Astrocyte (in vitro differentiated cells and primary cell): ENCODE data around the gene MAGI1. TPM values are rescaled to one million over a fixed set of nuclear protein-coding genes. Genes with fewer than 3 reads are reported as not detected.

Source experiments
- DNase-seq: peaks from one replicate; pipeline ENCODE4 v3.0.0-alpha.2; 2010; ENCODE audit warnings: low read depth
- FAIRE-seq: peaks from 2 replicates; lab custom pipeline; 2011; peaks lifted over from hg19 to GRCh38; lab: Jason Lieb, UNC
- H2AFZ ChIP-seq: 2 replicates; pipeline ENCODE4 v1.6.0; 2012; ENCODE audit warnings: low read depth, low read length, inconsistent platforms
- H3K27ac ChIP-seq: 2 replicates; pipeline ENCODE4 v1.5.1; 2011; ENCODE audit warnings: low read depth, low read length, inconsistent platforms
- H3K27me3 ChIP-seq: 2 replicates; pipeline ENCODE4 v1.6.0; 2011; ENCODE audit warnings: low read length, inconsistent platforms; ENCODE audit not compliant: insufficient read depth
- H3K36me3 ChIP-seq: 2 replicates; pipeline ENCODE4 v1.5.1; 2011; ENCODE audit warnings: low read length, inconsistent platforms; ENCODE audit not compliant: insufficient read depth
- H3K4me1 ChIP-seq: 2 replicates; pipeline ENCODE4 v1.5.1; 2011; ENCODE audit warnings: low read length, inconsistent platforms; ENCODE audit not compliant: insufficient read depth
- H3K4me2 ChIP-seq: 2 replicates; pipeline ENCODE4 v1.6.0; 2012; ENCODE audit warnings: low read length, inconsistent platforms
- H3K4me3 ChIP-seq: 2 replicates; pipeline ENCODE4 v1.5.1; 2011; ENCODE audit warnings: low read depth, mild to moderate bottlenecking, low read length, inconsistent platforms; ENCODE audit not compliant: insufficient read depth
- H3K79me2 ChIP-seq: 2 replicates; pipeline ENCODE4 v1.6.0; 2012; ENCODE audit warnings: mild to moderate bottlenecking, low read length, inconsistent platforms; ENCODE audit not compliant: insufficient read depth
- H3K9ac ChIP-seq: 2 replicates; pipeline ENCODE4 v1.6.0; 2012; ENCODE audit warnings: mild to moderate bottlenecking, low read length, inconsistent platforms
- H3K9me3 ChIP-seq: 2 replicates; pipeline ENCODE4 v1.5.1; 2012; ENCODE audit warnings: low read depth, mild to moderate bottlenecking, low read length, inconsistent platforms; ENCODE audit not compliant: insufficient read depth
- H4K20me1 ChIP-seq: 2 replicates; pipeline ENCODE4 v1.6.0; 2012; ENCODE audit warnings: low read length, inconsistent platforms; ENCODE audit not compliant: insufficient read depth
- H3K27ac Mint-ChIP-seq: one replicate; pipeline ENCODE4 v1.8.0; 2021; ENCODE audit warnings: mild to moderate bottlenecking, mixed read lengths; ENCODE audit not compliant: unreplicated experiment
- H3K27me3 Mint-ChIP-seq: one replicate; pipeline ENCODE4 v1.8.0; 2021; ENCODE audit warnings: low read depth, mixed read lengths; ENCODE audit not compliant: unreplicated experiment
- H3K36me3 Mint-ChIP-seq: one replicate; pipeline ENCODE4 v1.8.0; 2021; ENCODE audit warnings: low read depth, mixed read lengths; ENCODE audit not compliant: unreplicated experiment
- H3K4me1 Mint-ChIP-seq: one replicate; pipeline ENCODE4 v1.8.0; 2021; ENCODE audit warnings: low read depth, mixed read lengths; ENCODE audit not compliant: unreplicated experiment
- H3K4me3 Mint-ChIP-seq: one replicate; pipeline ENCODE4 v1.8.0; 2021; ENCODE audit warnings: mild to moderate bottlenecking, moderate library complexity, mixed read lengths; ENCODE audit not compliant: unreplicated experiment
- H3K9me3 Mint-ChIP-seq: one replicate; pipeline ENCODE4 v1.8.0; 2021; ENCODE audit warnings: mild to moderate bottlenecking, mixed read lengths; ENCODE audit not compliant: unreplicated experiment
- EZH2 ChIP-seq: IDR thresholded peaks from 2 replicates; pipeline ENCODE4 v1.6.1; 2012; ENCODE audit warnings: mild to moderate bottlenecking, low read length, inconsistent platforms; ENCODE audit not compliant: insufficient read depth
- total RNA-seq: library from RNA; stranded (reverse); gene quantifications from 2 replicates; pipeline ENCODE4 v1.2.1, GENCODE V29; 2021
- TF ChIP-seq, protein P1 (sequence below): IDR thresholded peaks from 2 replicates; pipeline ENCODE4 v1.5.1; 2011; ENCODE audit warnings: low read depth, mild to moderate bottlenecking, inconsistent platforms, low read length, moderate library complexity; ENCODE audit not compliant: insufficient read depth

Gene MAGI1
- total RNA-seq, 1 donor from 2014 or later: 31.8 TPM

DNA sequence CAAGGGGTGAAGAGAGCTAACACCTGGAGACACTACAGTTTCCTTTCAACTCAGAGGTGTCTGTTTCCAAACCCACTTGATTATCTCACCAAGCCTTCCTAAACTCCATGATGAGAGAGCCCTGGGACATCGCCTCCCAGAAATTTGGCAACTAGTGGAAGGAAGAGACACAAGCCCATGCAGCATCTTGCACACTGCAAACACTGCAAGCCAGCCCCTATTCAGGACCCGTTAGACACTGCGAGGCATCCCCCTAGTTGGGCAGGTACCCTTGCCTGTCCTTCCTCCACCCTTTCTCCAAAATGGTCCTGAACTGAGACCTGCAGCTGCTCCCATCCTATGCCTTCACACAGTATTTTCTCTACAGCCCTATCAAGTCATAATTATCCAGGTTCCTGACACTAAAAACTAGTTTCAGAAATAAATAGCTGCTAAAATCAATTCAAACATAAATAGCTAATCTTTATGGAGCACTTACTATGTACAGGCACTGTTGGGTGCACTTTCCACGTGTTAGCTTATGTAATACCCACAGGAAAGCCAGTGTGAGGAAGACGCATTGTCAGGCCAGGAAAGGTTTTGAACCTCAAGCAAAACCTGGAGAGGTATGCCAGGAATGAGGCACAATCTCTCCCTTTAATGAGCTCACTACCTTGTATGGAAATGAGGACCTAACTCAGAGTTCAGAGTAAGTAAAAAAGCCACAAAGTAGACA lies 2.8 kb downstream of the MAGI1 start:
- H3K36me3 ChIP-seq: no peaks in the 10 kb centered on the region
- H3K9me3 ChIP-seq: no peaks in the 10 kb centered on the region
- TF ChIP-seq EZH2: no peak
- TF ChIP-seq, protein P1, sequence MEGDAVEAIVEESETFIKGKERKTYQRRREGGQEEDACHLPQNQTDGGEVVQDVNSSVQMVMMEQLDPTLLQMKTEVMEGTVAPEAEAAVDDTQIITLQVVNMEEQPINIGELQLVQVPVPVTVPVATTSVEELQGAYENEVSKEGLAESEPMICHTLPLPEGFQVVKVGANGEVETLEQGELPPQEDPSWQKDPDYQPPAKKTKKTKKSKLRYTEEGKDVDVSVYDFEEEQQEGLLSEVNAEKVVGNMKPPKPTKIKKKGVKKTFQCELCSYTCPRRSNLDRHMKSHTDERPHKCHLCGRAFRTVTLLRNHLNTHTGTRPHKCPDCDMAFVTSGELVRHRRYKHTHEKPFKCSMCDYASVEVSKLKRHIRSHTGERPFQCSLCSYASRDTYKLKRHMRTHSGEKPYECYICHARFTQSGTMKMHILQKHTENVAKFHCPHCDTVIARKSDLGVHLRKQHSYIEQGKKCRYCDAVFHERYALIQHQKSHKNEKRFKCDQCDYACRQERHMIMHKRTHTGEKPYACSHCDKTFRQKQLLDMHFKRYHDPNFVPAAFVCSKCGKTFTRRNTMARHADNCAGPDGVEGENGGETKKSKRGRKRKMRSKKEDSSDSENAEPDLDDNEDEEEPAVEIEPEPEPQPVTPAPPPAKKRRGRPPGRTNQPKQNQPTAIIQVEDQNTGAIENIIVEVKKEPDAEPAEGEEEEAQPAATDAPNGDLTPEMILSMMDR: no peak
- H3K27me3 ChIP-seq: no peaks in the 10 kb centered on the region
- peaks cover 22% of the 10 kb centered on the region for H3K4me1 Mint-ChIP-seq
- peak; percentile 52 for FAIRE-seq
- no peaks in the 10 kb centered on the region for H3K9me3 Mint-ChIP-seq
- H3K4me1 ChIP-seq: peaks cover 32% of the 10 kb centered on the region
- peak overlapping the region; percentile 90 for H3K9ac ChIP-seq
- no peak overlapping the region for H3K27ac ChIP-seq
- H3K79me2 ChIP-seq: peaks cover 63% of the 10 kb centered on the region
- H3K4me3 Mint-ChIP-seq: peak overlapping the region; percentile 98
- H2AFZ ChIP-seq: no peak overlapping the region
- peak overlapping the region; percentile 92 for H3K27ac Mint-ChIP-seq
- peak overlapping the region; percentile 88 for H3K4me3 ChIP-seq
- H3K4me2 ChIP-seq: peak overlapping the region; percentile 99
- DNase-seq: peak; percentile 70
- no peaks in the 10 kb centered on the region for H3K36me3 Mint-ChIP-seq
- peaks cover 40% of the 10 kb centered on the region for H4K20me1 ChIP-seq
- no peaks in the 10 kb centered on the region for H3K27me3 Mint-ChIP-seq

GRCh38 chr3:66033241-66034138 lies 5.2 kb downstream of the MAGI1 start:
- no peaks in the 10 kb centered on the region for H3K9me3 ChIP-seq
- H3K27me3 Mint-ChIP-seq: no peaks in the 10 kb centered on the region
- peaks cover 20% of the 10 kb centered on the region for H3K4me1 Mint-ChIP-seq
- no peak overlapping the region for H3K4me3 Mint-ChIP-seq
- TF ChIP-seq, protein P1: no peak
- no peak for TF ChIP-seq EZH2
- H3K4me2 ChIP-seq: no peak overlapping the region
- FAIRE-seq: no peak
- H3K4me3 ChIP-seq: no peak overlapping the region
- peaks cover 15% of the 10 kb centered on the region for H3K4me1 ChIP-seq
- peaks cover 64% of the 10 kb centered on the region for H4K20me1 ChIP-seq
- no peaks in the 10 kb centered on the region for H3K27me3 ChIP-seq
- H3K36me3 Mint-ChIP-seq: no peaks in the 10 kb centered on the region
- no peaks in the 10 kb centered on the region for H3K36me3 ChIP-seq
- no peak overlapping the region for H3K9ac ChIP-seq
- no peaks in the 10 kb centered on the region for H3K9me3 Mint-ChIP-seq
- H3K27ac ChIP-seq: no peak overlapping the region
- H3K27ac Mint-ChIP-seq: no peak overlapping the region
- H3K79me2 ChIP-seq: peaks cover 79% of the 10 kb centered on the region
- H2AFZ ChIP-seq: no peak overlapping the region
- no peak for DNase-seq
